Psoas muscle (tissue), 8 donors: Measurements from ENCODE around the gene PLLP. TPM values are rescaled to one million over a fixed set of nuclear protein-coding genes. Genes with fewer than 3 reads are reported as not detected.

Experiments used
- ATAC-seq, 4 donors: fragments of 200-7000 bp; cut with Tn5 transposase; one replicate each; pipeline ENCODE4 v1.9.1; 2020; ENCODE audit warnings: moderate library complexity in 3 of 4, mild to moderate bottlenecking in 2 of 4
- DNase-seq, 2 donors: peaks; one replicate each; pipeline ENCODE4 v3.0.0-alpha.2; 2020
- H3K27ac ChIP-seq: fragments of 200-600 bp; one replicate; pipeline ENCODE4 v1.8.0; 2022
- H3K27me3 ChIP-seq, 3 donors: fragments of 200-600 bp in 1 of 3; one replicate each; pipeline versions ENCODE4 v1.6.1 to v1.8.0; 2013 to 2022; ENCODE audit warnings: low read length in 2 of 3, mild to moderate bottlenecking in 2 of 3, moderate library complexity in 1 of 3; ENCODE audit not compliant: insufficient read depth in 3 of 3
- H3K36me3 ChIP-seq, 2 donors: fragments of 200-600 bp in 1 of 2; one replicate each; pipeline versions ENCODE4 v1.6.1 to v1.8.0; 2013 to 2022; ENCODE audit warnings: low read depth in 1 of 2, mild to moderate bottlenecking in 1 of 2, moderate library complexity in 1 of 2; ENCODE audit not compliant: insufficient read depth in 1 of 2
- H3K4me1 ChIP-seq: fragments of 200-600 bp; one replicate; pipeline ENCODE4 v1.8.0; 2022
- H3K4me3 ChIP-seq: fragments of 200-600 bp; one replicate; pipeline ENCODE4 v1.8.0; 2022; ENCODE audit warnings: mild to moderate bottlenecking
- H3K9me3 ChIP-seq: fragments of 200-600 bp; one replicate; pipeline ENCODE4 v1.8.0; 2022
- WGBS, 3 donors: extraction: QIAGEN DNeasy Blood & Tissue Kit; methylation state at CpG; one replicate each; pipeline versions ENCODE4 v1.1.6 to v1.1.7; 2013; 5-methylcytosine and 5-hydroxymethylcytosine counted together
- intact Hi-C, 2 donors: fragments of 100-400 bp; cut with DNase I; formaldehyde crosslinking; loops; one replicate each; pipeline versions ENCODE4 v1.11.0 to v1.14.2; 2022
- polyA plus RNA-seq, 3 donors: library from polyadenylated mRNA; stranded (reverse); fragments of 200-250 nt; gene quantifications; one replicate each; pipeline ENCODE4 v1.2.3, GENCODE V29; 2013
- total RNA-seq, 4 donors: library from RNA; stranded (reverse); fragmentation: NEBNext Ultra II Directional in 2 of 4; extraction: Animal tissue kit (Norgen Biotek cat#: 25700) in 2 of 4; gene quantifications; one replicate each; pipeline versions ENCODE4 v1.2.1 to v1.2.4, GENCODE V29; 2021 to 2023
- TF ChIP-seq, protein P1 (sequence below): fragments of 200-600 bp; IDR thresholded peaks from one replicate; pipeline ENCODE4 v1.8.0; 2022; ENCODE audit warnings: antibody characterized with exemption
- donor health status: healthy with polysubstance abuse.
- donor health status: DM: no; HTN: no; CAD: no; lungs with moderate emphysema.
- donor health status: Bipolar disorder and iron deficiency.
- donor health status: healthy.
- donor health status: DM: yes; HTN: yes; CAD: no.
- donor health status: DM: no; HTN: no; CAD: no.
- donor health status: DM: no; HTN: no; CAD: no.
- donor health status: DM: yes; HTN: yes; CAD: no.

The PLLP gene
- total and polyA plus RNA-seq, 7 donors = 0.39 to 3.1 (median 2.0) TPM

DNA sequence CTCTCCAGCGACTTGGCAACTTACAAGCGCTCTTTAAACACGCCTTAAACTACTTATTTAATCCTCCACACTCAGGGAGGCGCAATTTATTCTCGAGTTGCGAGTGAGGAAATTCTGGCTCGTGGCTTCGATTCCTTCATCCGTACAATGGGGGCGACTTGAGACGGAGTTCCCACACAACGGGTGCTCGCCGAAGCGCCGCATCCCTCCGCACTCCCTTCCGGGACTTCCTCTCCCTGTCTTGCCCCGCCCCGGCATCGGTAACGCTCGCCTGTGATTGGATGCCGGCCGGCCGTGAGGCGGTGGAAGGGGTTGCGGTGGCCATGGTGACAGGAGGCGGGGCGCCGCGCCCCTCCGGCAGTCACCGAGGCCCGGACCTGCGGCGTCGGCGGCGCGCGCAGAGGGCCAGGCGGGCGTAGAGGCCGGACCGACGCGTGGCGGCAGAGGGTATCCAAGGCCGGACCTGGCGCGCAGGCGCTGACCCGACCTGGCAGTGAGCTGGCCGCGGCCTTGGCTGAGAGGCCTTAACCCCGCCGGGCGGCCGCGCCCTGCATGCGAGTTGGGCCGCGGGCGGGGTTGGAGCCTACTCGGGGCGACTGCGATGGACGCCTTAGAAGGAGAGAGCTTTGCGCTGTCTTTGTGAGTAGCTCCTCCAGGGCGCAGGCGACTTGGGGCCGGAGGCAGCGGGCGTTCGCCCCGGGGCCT is 39.6 kb downstream of the PLLP start, which contains the start of gene ARL2BP:
Gene ARL2BP (plus strand): TSS at position 493 of the 705 bp plus-strand sequence. CDS start 109 bp downstream, at position 602.
- intact Hi-C loops = loop anchor here (5.0 kb wide), 2 partner anchors 52 to 58 kb away; partner anchors contain the start of genes PSME3IP1 (in 2 of the 2) and RSPRY1 (in 2 of the 2)
- no peaks in the 10 kb centered on the region for H3K9me3 ChIP-seq
- TF ChIP-seq, protein P1, sequence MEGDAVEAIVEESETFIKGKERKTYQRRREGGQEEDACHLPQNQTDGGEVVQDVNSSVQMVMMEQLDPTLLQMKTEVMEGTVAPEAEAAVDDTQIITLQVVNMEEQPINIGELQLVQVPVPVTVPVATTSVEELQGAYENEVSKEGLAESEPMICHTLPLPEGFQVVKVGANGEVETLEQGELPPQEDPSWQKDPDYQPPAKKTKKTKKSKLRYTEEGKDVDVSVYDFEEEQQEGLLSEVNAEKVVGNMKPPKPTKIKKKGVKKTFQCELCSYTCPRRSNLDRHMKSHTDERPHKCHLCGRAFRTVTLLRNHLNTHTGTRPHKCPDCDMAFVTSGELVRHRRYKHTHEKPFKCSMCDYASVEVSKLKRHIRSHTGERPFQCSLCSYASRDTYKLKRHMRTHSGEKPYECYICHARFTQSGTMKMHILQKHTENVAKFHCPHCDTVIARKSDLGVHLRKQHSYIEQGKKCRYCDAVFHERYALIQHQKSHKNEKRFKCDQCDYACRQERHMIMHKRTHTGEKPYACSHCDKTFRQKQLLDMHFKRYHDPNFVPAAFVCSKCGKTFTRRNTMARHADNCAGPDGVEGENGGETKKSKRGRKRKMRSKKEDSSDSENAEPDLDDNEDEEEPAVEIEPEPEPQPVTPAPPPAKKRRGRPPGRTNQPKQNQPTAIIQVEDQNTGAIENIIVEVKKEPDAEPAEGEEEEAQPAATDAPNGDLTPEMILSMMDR = peak; percentile 5
- 0% methylated on average over 60 to 77 of the region's 77 CpGs for WGBS, 3 donors
- no peaks in the 10 kb centered on the region for H3K27me3 ChIP-seq
- DNase-seq (peak; percentile 99), ATAC-seq (peak; percentile 98 to 99 (median 99))
- H3K27ac ChIP-seq = peak within 1 kb of the TSS; percentile 87
- H3K4me3 ChIP-seq = peak within 1 kb of the TSS; percentile 87
- H3K36me3 ChIP-seq = peaks cover 3 to 45% of the 10 kb centered on the region in 2 donors
- H3K4me1 ChIP-seq = peaks cover 8% of the 10 kb centered on the region

DNA sequence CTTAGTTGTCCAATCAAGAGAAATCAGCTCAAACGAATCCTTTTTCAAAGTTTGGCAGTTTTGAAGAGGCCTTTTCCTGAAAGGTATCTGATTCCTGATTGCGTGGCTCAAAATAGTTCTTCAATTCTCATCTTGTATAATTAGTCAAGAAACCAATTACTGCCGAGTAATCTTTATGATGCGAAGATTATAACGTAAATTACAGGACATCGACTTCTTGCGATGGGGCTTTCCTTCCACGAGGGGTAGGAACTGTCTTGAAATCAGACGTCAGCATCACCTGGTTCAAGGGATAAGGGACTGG is 40.1 kb downstream of the PLLP start:
- ATAC-seq (peak; percentile 4 to 47 (median 12)), DNase-seq (no peak)
- TF ChIP-seq, protein P1 = no peak
- peaks cover 3 to 45% of the 10 kb centered on the region in 2 donors for H3K36me3 ChIP-seq
- intact Hi-C loops = loop anchor here (5.0 kb wide), 1 partner anchor 57 kb away; the partner anchor contains the start of genes PSME3IP1 (in 2 of the 2) and RSPRY1 (in 2 of the 2)
- peaks cover 8% of the 10 kb centered on the region for H3K4me1 ChIP-seq
- H3K27me3 ChIP-seq = no peaks in the 10 kb centered on the region
- WGBS, 3 donors = 8 to 12% (median 10%) methylated on average over 9 of the region's 9 CpGs
- no peaks in the 10 kb centered on the region for H3K9me3 ChIP-seq
- peak overlapping the region; percentile 87 for H3K4me3 ChIP-seq
- H3K27ac ChIP-seq = peak overlapping the region; percentile 87

DNA sequence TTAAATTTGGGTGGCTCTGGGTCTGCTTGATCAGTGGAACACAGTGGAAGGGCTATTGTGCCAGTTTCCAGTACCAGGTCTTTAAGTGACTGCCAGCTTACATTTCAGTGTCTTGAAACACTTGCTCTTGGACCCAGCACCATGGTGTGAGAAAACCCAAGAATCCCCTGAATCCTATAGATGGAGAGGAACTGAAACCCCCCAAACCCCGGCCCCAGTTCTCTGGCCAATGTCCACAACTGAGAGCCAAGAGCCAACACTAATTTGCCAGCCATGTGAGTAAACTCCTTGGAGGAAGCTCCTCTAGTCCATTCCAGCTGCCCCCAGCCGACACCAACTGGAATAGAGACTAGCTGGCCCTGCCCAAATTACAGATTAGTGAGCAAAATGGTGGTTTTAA is 41.8 kb downstream of the PLLP start:
- Histone ChIP-seq H3K4me1 (peaks cover 8% of the 10 kb centered on the region), H3K36me3 (peaks cover 1 to 45% of the 10 kb centered on the region in 2 donors), H3K27ac (no peak overlapping the region), H3K27me3 (no peaks in the 10 kb centered on the region), H3K4me3 (no peak overlapping the region), H3K9me3 (no peaks in the 10 kb centered on the region)
- TF ChIP-seq, protein P1 = no peak
- 46 to 52% (median 52%) methylated on average over 2 of the region's 2 CpGs for WGBS, 3 donors
- ATAC-seq (no peak), DNase-seq (no peak)
- intact Hi-C loops = loop anchor here (5.0 kb wide), 1 partner anchor 55 kb away; the partner anchor contains the start of genes PSME3IP1 (in 2 of the 2) and RSPRY1 (in 2 of the 2)

DNA sequence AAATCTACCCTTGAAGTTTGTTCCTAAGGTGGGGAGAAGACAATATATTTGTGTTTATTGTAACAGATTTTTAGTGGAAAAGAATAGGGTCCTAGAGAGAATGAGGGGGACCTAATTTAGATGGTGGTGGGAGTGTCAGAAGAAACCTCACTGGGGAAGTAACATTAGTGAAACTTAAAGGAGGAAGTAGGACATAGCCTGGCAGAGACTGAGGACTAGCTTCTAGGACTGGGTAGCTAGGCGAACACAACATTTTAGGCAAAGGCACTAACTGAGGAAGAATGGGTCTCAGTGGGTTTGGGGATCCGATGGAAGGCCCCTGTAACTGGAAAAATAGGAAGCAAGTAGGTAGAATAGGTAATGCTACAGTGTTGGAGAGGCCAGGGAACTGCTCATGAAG is 43.6 kb downstream of the PLLP start:
- Histone ChIP-seq H3K4me3 (no peak overlapping the region), H3K36me3 (peaks cover 0 to 45% of the 10 kb centered on the region in 2 donors), H3K4me1 (peaks cover 2% of the 10 kb centered on the region), H3K9me3 (no peaks in the 10 kb centered on the region), H3K27me3 (no peaks in the 10 kb centered on the region), H3K27ac (no peak overlapping the region)
- TF ChIP-seq, protein P1 = no peak
- DNase-seq (no peak), ATAC-seq (no peak)
- 88 to 94% (median 91%) methylated on average over 2 of the region's 2 CpGs for WGBS, 3 donors
- intact Hi-C loops = loop anchor here (5.0 kb wide), 1 partner anchor 54 kb away; the partner anchor contains the start of genes PSME3IP1 (in 2 of the 2) and RSPRY1 (in 2 of the 2)
